ENCODE measurements around the gene SMIM31.

Gene SMIM31
- 0 reads per million in 4 experiments for total RNA-seq

DNA sequence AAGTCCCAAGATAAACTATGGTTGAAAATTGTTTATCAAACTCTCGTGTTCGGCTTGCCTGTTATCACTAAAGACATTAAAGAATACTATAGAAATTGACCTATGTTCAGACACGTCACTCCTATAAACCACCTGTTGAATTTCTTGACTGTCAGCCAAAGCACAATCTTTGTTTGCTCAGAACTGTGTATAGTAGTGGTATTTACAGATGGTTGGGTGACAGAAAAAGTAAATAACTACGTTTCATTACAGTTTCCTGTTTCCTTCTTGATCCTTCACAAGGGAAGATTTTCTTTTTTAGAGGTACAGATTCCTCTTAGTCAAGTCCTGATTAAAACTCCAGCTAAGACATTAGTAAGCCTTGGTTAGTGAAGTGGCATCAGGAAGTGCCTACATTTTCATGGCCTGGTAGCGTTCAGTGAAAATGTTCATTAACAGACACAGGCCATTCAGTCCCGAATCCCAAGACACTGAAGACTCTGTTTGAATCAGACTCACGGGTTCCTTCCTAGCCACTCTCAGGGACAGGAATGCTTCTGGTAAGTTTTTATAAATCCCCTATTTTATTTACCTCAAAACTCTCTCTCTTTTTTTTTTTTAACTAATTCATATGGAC lies at the start of gene SMIM31:
Gene SMIM31 (plus strand): TSS at position 259 of the 616 bp plus-strand sequence. CDS start 16,313 bp downstream, outside the sequence.
- no peak for DNase-seq

DNA sequence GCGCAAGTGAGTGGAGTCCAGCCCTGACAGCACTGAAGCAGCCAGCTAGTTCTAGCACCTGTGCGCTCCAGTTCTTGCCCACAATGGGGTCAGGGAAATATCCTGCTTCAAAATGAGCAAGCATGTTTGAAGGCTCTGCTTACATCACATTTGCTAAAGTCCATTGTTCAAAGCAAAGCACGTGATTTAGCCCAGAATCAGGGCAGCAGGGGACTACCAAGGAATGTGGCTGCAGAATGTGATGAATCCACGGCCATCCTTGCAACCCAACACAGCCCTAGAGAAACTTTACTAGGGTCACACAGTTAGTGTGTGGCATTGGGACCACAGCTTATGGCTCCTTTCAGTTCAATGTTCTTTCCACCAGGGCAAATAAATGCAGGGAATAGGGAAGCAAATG lies 47.3 kb upstream of the SMIM31 start:
- no peak for DNase-seq

DNA sequence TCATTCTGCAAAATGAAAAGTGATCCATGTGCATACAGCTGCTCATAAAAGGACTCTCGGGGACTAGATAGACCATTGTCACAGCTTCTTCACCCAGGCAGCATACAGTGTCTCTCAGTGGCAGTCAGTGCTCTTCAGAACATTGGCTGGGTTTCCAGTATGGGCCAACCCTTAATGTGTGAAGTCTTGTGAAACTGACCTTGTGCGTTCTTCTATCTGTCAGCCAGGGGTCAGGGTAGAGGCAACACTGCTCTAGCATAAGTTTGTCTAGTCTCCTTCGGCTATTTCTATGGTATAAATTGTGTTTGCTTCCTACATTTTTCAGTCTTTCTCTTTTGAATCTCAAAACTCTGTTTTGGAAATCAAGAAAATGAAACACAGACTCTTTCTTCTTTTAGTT lies 37.0 kb upstream of the SMIM31 start:
- no peak for DNase-seq

DNA sequence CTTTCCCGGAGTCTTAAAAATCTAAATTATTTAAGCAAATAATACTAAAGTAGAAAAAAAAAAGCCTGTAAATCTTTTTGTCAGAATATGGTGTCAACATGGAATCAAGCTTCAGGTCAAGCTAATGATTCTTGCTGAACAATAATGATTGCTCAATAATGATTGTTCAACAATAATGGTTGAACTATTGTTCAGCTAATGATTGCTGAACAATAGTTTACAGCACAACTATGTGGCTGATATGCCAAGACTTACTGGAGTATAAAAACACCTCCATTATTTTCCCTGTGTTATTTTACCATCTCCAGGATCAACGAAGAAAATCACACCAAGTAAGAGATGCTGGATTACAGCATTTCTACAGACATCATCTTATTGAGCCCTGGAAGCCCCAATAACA lies 35.1 kb upstream of the SMIM31 start:
- no peak for DNase-seq

DNA sequence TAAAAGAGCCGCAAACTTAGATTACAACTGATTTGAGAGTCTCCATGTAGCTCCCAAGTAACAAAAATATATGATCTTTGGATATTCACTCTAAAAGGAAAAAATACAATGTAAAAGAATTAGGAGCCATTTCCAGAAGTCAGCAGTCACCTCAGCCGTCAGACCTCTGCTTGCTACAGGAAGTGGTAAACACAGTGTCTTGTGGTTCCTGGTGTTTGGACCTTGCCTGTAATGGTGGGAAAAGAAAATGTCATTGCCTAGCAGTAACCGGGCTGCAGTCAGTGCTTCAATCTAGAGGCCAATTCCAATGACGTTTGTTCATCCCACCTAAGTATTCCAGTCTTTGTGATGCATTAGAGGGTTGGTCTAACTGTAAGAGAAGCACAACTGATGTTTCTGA lies 28.9 kb upstream of the SMIM31 start:
- no peak for DNase-seq

DNA sequence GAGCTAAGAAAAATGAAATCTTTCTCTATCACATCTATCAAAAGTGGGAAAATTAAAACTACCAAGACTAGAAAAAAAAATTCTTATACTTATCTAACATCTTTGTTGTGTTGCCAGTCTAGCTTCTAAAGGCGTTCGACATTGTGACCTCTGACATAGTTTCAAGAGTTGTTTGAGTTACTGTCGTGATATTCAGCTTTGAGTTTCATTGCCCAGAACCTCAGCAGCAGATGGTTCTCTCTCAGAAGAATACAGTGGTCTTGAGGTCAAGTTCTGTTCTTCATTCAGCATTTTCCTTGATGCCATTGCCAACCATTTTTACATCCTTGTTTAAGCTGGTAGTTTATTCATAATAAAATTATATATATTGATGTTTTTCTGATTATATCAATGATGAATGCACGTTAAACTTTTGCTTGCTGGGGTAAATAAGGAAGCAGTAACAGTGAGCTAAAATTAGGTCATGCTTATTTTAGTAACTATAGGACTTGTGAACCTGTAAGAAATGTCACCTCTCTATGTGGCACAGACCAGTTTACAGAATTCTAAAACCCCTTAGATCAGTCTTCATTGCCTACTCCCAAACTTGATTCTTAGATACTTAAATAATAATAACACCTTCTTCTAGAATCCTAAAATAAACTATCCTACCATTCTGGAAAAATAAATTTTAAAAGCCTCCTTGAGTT lies 23.1 kb upstream of the SMIM31 start:
- DNase-seq: no peak

DNA sequence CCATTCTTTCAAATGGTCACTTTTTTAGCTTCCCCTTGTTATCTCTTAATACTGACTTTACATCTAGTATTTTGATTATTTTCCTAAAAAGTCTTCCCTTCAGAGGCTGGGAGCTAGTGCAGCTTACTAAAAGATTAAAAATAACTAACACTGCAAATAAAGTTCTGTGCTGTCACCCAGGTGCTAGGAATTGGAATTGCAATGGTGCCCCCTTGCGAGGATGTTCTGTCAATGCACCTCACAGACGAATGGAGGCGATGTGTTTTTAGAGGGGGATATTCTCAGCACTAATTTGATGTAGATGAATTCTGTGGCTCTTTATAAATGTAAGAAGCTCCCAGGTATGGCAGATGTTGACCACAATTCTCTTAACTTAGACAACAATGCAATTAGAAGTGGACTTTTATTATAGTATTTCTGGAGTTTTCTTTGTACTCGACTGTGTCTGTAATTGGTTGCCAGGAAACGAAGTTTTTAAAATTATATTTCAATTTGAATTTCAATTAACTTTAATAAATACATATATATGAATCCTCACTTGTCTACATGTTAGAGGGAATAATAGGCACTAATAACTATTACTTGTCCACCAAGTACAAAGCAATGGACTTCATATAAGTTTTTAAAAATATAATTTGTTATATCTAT lies 22.0 kb upstream of the SMIM31 start:
- DNase-seq: peak; percentile 1

DNA sequence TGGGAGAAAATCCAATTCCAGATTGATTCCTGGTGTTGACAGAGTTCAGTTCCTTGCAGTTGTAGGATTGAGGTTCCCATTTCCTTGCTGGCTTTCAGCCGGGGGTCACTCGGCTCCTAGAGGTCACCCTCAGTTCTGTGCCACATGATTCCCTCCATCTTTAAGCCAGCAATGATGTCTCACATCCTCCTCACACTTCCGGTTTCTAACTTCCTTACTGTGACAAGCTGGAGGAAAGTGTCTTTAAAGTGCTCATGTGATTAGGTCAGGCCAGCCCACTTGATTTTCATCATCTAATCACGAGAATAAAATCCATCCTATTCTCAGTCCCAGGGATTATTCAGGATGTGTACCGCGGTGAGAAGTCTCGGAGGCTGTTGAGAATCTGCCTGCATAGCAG lies 19.4 kb upstream of the SMIM31 start:
- DNase-seq: no peak

DNA sequence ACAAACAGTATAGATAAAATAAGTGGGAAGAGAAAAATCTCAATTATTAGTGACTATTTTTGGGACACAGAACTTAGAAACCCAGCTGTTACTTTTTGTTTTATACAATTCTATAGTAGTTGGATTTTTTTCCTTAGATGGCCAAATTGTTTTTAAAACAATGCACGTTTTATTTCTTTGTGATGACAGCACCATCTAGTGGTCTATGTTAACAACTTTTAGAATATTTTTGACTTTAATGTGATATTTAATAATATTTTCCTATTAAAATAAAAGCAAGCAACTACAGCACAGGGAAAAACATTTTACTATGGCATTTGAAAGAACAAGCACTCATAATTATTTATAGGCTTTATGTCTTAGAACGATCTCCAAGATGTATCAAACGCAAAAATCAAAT lies 5.6 kb upstream of the SMIM31 start:
- DNase-seq: no peak

DNA sequence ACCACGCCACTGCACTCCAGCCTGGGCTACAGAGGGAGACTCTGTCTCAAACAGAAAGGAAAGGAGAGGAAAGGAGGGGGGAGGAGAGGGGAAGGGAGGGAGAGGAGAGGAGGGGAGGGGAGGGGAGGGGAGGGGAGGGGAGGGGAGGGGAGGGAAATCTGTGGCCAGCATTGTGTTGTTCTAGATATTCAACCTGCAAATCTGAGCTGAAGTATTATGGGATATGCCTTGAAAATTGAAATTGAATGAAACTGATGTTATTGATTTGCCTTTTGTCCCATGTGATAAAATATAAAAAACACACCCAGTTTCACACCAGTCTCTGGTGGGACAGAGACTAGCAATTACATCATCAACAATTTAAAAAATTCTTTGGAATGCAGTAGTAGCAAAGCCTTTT lies 1.5 kb downstream of the SMIM31 start:
- DNase-seq: no peak

DNA sequence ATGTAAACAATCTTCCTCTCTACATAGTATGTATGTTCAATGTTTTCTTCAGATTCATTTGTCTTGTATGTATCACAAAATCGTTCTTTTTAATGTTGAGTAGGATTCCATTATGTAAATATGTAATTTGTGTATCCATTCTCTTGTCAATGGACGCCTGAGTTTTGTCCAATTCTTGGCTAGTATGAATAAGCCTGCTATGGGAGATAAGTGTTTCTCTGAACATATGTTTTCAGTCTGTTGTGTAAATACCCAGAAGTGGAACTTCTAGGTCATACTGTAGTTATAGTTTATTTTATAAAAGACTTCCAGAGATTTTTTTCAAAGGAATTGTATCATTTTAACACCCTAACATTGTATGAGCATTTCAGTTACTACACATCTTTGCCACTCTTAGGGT lies 2.8 kb downstream of the SMIM31 start:
- no peak for DNase-seq

DNA sequence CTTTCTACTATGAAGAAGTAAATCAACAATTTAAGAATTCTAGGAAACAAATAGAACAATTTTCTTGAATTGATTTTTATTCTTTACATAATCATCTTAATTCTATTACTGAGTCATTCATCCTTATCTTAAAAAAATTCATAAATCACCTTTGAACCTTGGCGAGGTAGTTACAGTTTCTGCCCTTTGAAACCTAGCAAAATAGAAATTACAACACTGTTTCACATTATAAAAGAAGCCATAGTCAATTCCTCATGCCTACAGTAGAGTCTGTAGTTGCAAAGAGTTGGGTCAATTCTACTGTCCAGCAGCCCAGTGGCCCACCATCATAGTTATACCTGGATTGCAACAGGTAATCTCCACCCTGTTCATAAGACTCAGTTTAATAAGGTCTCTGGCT lies 7.3 kb downstream of the SMIM31 start:
- no peak for DNase-seq

DNA sequence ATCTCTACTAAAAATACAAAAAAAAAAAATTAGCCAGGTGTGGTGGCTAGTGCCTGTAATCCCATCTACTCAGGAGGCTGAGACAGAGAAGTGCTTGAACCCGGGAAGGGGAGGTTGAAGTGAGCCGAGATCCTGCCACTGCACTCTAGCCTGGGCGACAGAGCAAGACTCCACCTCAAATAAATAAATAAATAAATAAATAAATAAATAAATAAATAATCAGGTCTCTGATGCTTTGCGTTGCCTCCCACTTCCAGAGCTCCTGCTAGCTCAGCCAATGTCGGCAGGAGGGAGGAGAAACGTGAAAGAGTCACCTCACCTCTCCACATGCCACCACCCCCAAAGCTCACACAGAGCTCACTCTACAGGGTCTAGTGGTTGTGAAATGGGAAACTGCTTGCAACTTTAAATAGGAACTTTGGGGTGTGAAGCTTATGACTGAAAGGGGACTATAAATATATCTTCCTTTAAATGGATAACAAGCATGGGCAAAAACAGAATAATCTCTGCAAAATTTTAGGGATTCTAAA lies 7.9 kb downstream of the SMIM31 start:
- no peak for DNase-seq

DNA sequence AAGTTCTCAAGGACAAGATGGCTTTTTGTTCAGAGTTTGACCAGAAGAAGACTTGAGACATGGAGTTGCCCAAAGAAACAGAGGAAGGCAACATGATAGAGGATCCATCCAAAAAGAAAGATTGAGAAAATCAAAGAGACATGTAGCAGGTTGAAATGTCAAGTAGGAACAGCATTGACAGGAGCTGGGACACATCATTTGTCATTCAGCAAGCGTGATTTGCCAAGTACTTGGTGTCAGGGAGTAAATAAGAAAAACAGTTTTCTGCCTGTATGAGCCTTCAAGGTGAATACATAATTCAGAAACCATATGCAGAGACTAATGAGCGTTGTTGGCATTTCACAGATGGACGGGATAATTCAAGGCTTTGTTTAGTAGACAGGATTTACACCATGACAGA lies 11.2 kb downstream of the SMIM31 start:
- no peak for DNase-seq

DNA sequence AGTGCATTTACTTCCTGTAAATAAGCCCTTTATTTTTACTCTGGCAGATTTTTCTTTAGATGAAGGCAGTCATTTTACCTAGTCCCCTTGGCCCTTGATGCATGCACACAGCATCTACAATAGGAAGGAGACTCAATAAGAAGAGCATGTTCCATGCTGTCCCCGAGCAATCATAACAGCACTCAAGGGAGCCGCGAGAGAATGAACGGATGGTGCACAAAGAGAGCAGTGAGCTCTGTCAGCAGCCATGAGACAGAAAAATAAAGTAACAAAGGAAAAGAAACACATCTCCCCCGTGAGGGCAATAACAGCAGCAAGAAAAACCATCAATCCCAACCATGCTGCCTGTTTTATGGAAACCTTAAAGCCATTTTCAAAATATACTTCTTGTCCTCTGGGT lies 11.9 kb downstream of the SMIM31 start:
- DNase-seq: no peak

DNA sequence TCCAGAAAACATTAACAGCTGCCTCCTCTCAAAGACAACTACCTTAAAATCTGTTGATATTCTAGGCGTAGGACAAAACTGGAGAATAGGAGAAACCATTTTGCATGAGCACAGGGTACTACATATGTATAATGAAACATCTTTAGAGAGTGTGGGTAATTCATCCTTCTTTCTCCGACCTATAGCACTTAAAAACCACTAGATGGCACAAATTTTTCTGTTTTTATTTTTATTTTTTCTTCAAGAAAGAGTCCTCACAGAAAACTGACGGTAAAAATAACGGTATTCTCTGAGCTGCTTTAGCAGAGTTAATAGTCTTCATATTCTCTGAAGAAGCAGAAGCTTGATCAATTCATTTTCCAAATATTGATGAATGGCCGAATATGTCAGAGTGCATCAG lies 14.6 kb downstream of the SMIM31 start:
- DNase-seq: no peak

DNA sequence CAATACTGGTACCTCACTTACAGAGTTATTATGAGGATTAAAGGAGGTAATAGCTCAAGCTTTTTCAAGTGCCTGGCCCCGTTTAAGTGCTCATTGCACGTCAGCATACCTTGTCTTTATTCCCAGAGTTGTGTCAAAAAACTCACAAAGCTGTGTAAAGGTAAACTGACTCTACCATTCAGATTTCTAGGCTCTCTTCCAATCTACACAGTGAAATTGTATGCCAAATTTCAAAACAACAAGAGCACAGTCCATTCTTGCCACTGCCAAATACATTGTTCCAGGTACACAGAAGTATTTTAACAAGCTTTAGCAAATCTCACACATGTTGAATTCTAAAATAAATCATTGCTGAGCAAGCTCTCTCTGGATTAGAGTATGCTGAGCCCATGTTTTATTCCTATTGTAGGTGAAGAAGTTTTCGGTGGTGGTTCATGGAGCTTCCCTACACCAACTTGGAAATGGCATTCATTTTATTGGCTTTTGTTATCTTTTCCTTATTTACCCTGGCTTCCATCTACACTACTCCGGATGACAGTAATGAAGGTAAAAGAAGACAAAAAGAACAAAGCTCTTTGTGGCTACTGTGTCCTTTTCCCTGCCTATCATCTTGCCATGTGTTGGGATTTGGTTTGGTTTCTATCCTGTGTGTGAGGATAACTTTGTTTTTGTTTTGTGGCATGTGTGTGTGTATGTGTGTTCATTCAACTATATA lies 16.2 kb downstream of the SMIM31 start:
- DNase-seq: no peak

DNA sequence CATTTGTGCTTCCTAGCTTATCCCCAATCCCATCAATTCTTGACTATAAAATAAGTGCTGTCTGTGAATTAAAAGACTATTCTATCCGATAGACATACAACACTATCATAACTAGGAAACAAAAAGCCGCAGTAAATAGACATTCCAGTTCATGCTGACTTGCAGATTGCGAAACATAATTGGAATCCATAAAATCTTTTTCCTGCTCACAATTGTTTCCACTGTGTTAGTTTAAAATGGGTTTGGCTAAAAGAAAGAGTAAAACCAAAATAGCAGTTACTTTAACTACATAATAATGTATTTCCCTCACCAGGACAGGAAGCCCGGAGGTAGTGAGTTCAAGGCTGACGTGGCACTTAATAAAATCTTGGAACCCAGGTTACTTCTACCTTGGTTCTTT lies 17.2 kb downstream of the SMIM31 start:
- DNase-seq: no peak

DNA sequence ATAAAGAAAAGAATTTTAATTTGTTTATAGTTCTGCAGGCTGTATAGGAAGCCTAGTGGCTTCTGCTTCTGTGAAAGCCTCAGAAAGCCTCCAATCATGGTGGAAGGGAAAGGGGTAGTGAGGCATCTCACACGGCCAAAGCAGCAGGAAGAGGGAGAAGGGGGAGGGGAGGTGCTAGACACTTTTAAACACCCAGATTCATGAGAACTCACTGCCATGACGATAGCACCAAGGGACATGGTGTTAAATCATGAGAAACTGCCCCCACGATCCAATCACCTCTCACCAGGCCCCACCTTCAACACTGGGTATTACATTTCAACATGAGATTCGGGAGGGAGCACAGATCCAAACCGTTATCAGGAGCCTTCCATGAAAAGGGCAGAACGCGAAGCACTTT lies 18.1 kb downstream of the SMIM31 start:
- DNase-seq: no peak

DNA sequence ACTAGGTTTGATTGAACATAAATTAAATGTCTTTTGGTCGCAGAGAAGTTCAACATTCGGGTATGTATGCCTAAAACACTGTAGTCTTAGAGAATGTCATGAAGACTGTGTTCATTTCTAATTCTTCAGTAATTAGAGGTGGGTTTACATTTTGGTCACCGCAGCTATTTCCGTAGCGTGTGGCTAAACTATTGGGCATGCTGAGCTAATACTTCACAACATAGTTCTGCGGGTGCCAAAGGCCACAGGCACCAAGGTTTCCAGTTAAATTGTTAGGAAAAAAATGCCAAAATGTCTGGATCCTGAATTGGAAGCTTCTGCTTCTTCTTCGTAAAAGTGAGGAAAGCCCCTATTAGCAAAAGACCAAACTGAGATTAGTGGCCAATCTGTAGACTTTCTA lies 25.1 kb downstream of the SMIM31 start:
- DNase-seq: no peak

DNA sequence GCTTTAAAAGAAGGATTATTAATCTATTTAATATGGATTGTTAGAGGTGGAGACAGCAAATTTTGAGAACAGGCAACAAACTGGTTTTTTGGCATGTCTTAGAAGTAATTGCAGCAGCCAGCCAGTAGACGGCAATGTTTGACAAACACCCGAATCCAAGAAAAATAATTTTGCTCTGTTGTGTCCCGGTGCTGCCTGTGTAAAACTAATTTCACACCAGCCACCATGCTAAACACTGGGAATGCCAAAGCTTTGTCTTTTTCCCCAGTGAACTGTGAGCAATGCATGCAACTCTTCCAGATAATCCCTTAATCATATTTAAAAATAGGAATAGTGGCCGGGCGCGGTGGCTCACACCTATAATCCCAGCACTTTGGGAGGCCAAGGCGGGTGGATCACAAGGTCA lies 25.9 kb downstream of the SMIM31 start:
- no peak for DNase-seq

DNA sequence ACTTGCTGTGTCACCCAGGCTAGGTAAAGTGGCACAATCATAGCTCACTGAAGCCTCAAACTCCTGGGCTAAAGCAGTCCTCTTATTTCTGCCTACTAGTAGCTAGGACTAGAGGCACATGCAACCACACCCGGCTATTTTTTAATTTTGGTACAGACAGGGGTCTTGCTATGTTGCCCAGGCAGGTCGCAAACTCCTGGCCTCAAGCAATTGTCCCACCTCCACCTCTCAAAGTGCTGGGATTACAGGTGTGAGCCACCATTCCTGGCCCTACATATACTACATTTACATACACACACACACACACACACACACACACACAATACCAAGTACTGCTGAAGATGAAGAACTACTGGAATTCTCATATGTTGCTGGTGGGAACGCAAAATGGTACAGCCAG lies 26.9 kb downstream of the SMIM31 start:
- no peak for DNase-seq

DNA sequence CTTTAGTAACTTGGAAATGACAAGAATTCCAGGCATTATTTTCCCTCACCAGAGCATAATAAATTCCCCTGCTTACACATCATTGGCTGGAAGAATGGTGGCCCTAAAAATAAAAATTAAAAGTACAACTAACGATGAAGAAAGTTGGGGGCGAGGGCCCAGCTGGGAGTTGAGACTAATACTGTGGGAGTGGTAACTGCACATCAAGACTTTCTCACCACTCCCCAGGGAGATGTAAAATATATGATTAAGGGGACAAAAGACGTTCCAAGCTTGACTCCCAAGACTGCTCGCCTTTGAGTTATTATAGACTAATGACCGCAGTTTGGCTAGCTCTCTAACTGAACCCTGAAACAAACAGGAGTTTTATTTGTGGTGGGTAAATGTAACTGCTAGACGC lies 30.0 kb downstream of the SMIM31 start:
- no peak for DNase-seq

DNA sequence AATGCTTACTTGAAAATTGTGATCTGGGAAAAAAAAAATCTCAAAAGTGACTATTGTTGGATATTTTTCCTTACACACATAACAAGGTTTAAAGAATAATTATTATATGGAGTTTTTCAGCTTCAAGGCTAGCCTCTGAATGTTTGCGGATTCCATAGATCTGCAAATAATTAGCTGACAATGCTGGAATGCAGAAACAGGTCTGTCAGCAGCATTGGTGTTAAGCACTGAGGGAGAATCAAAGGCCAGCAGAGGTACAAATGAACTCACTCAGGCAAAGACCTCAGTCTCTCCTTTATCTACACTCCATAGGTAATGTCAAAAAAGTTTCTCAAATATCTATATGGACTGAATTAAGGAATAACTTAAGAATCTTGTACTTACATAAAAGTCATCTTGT lies 35.1 kb downstream of the SMIM31 start:
- no peak for DNase-seq

Measured in effector CD8-positive, alpha-beta T cell (primary cell).